ENCODE results near the gene ABCA4.

ABCA4 gene

GRCh38 chr1:94090761-94091160 is 30.2 kb downstream of the ABCA4 start:
- DNase-seq: peak; percentile 87 to 92
- H3K4me1 ChIP-seq (ENCODE audit: control insufficient read depth in 1 of 2, insufficient read depth in 2 of 2, low read length in 2 of 2): peaks cover 34 to 35% of the 10 kb centered on the region in 2 experiments
- H3K79me1 ChIP-seq (ENCODE audit: low read length): peaks cover 46% of the 10 kb centered on the region
- H2BK5ac ChIP-seq (ENCODE audit: low read depth, low read length, poor library complexity): no peak overlapping the region
- no peak overlapping the region for H2AFZ ChIP-seq (ENCODE audit: insufficient read depth, low read length, poor library complexity)
- H4K91ac ChIP-seq (ENCODE audit: low read depth, low read length): no peak overlapping the region
- no peak overlapping the region for H4K12ac ChIP-seq (ENCODE audit: low read depth, low read length)
- H3K18ac ChIP-seq (ENCODE audit: low read length): no peak overlapping the region
- peak overlapping the region; percentile 96 for H3K27ac ChIP-seq (ENCODE audit: low read depth, low read length)
- no peak overlapping the region for H3K9ac ChIP-seq (ENCODE audit: low read length)
- no peak overlapping the region for H3K14ac ChIP-seq (ENCODE audit: low read length)
- H3K27me3 ChIP-seq (ENCODE audit: insufficient read depth, low read length): no peaks in the 10 kb centered on the region
- no CpG with 5 or more reads among the region's 3 CpGs for whole genome bisulfite sequencing (ENCODE audit: extremely low coverage, insufficient coverage, insufficient read length)
- H3K4me3 ChIP-seq (ENCODE audit: low read depth, low read length): no peak overlapping the region
- peaks cover 7% of the 10 kb centered on the region for H3K79me2 ChIP-seq (ENCODE audit: control insufficient read depth, insufficient read depth, low read length, poor library complexity)
- H2AK5ac ChIP-seq (ENCODE audit: low read length): no peak overlapping the region
- H2BK12ac ChIP-seq (ENCODE audit: low read length): no peak overlapping the region
- no peak overlapping the region for H3K23ac ChIP-seq (ENCODE audit: low read length)
- H2BK120ac ChIP-seq (ENCODE audit: insufficient read depth, low read length, poor library complexity): no peak overlapping the region
- H3K4ac ChIP-seq (ENCODE audit: low read depth, low read length): no peak overlapping the region
- no peak overlapping the region for H3K4me2 ChIP-seq (ENCODE audit: low read length)
- no peak overlapping the region for H4K8ac ChIP-seq (ENCODE audit: low read depth, low read length)
- no peaks in the 10 kb centered on the region for H3K9me3 ChIP-seq (ENCODE audit: insufficient read depth, low read depth, low read length)
- no peaks in the 10 kb centered on the region for H3K36me3 ChIP-seq (ENCODE audit: control insufficient read depth in 1 of 2, insufficient read depth in 2 of 2, low read length in 2 of 2)

GRCh38 chr1:94087193-94087592 is 33.8 kb downstream of the ABCA4 start:
- DNase-seq: peak in 1 of 2 donors; percentile 33
- H3K79me2 ChIP-seq (ENCODE audit: control insufficient read depth, insufficient read depth, low read length, poor library complexity): peaks cover 1% of the 10 kb centered on the region
- peak overlapping the region; percentile 3 for H2AK5ac ChIP-seq (ENCODE audit: low read length)
- no peak overlapping the region for H4K12ac ChIP-seq (ENCODE audit: low read depth, low read length)
- no peak overlapping the region for H2BK120ac ChIP-seq (ENCODE audit: insufficient read depth, low read length, poor library complexity)
- no peaks in the 10 kb centered on the region for H3K36me3 ChIP-seq (ENCODE audit: control insufficient read depth in 1 of 2, insufficient read depth in 2 of 2, low read length in 2 of 2)
- no peak overlapping the region for H2BK5ac ChIP-seq (ENCODE audit: low read depth, low read length, poor library complexity)
- no CpG with 5 or more reads among the region's 2 CpGs for WGBS (ENCODE audit: extremely low coverage, insufficient coverage, insufficient read length)
- no peak overlapping the region for H3K9ac ChIP-seq (ENCODE audit: low read length)
- H2BK12ac ChIP-seq (ENCODE audit: low read length): peak overlapping the region; percentile 5
- H3K4me3 ChIP-seq (ENCODE audit: low read depth, low read length): no peak overlapping the region
- H3K9me3 ChIP-seq (ENCODE audit: insufficient read depth, low read depth, low read length): no peaks in the 10 kb centered on the region
- no peaks in the 10 kb centered on the region for H3K27me3 ChIP-seq (ENCODE audit: insufficient read depth, low read length)
- no peak overlapping the region for H3K14ac ChIP-seq (ENCODE audit: low read length)
- no peak overlapping the region for H3K4ac ChIP-seq (ENCODE audit: low read depth, low read length)
- peaks cover 20% of the 10 kb centered on the region for H3K79me1 ChIP-seq (ENCODE audit: low read length)
- H3K4me1 ChIP-seq (ENCODE audit: control insufficient read depth in 1 of 2, insufficient read depth in 2 of 2, low read length in 2 of 2): peaks cover 16 to 17% of the 10 kb centered on the region in 2 experiments
- H3K4me2 ChIP-seq (ENCODE audit: low read length): no peak overlapping the region
- no peak overlapping the region for H4K8ac ChIP-seq (ENCODE audit: low read depth, low read length)
- H3K27ac ChIP-seq (ENCODE audit: low read depth, low read length): no peak overlapping the region
- H2AFZ ChIP-seq (ENCODE audit: insufficient read depth, low read length, poor library complexity): no peak overlapping the region
- H3K18ac ChIP-seq (ENCODE audit: low read length): no peak overlapping the region
- no peak overlapping the region for H3K23ac ChIP-seq (ENCODE audit: low read length)
- peak overlapping the region; percentile 51 for H4K91ac ChIP-seq (ENCODE audit: low read depth, low read length)

- Histone ChIP-seq H2AFZ (ENCODE audit: insufficient read depth, low read length, poor library complexity) (no peak overlapping the region), H3K4me1 (ENCODE audit: control insufficient read depth in 1 of 2, insufficient read depth in 2 of 2, low read length in 2 of 2) (peaks cover 3 to 9% of the 10 kb centered on the region in 2 experiments), H4K8ac (ENCODE audit: low read depth, low read length) (no peak overlapping the region), H2BK12ac (ENCODE audit: low read length) (peak overlapping the region; percentile 42), H3K4me3 (ENCODE audit: low read depth, low read length) (no peak overlapping the region), H2BK5ac (ENCODE audit: low read depth, low read length, poor library complexity) (no peak overlapping the region), H2BK120ac (ENCODE audit: insufficient read depth, low read length, poor library complexity) (no peak overlapping the region), H3K18ac (ENCODE audit: low read length) (no peak overlapping the region), H3K9ac (ENCODE audit: low read length) (no peak overlapping the region), H3K27me3 (ENCODE audit: insufficient read depth, low read length) (no peaks in the 10 kb centered on the region), H3K4ac (ENCODE audit: low read depth, low read length) (no peak overlapping the region), H2AK5ac (ENCODE audit: low read length) (no peak overlapping the region), H3K4me2 (ENCODE audit: low read length) (no peak overlapping the region), H3K23ac (ENCODE audit: low read length) (no peak overlapping the region), H3K36me3 (ENCODE audit: control insufficient read depth in 1 of 2, insufficient read depth in 2 of 2, low read length in 2 of 2) (no peaks in the 10 kb centered on the region), H3K79me1 (ENCODE audit: low read length) (peaks cover 7% of the 10 kb centered on the region), H4K12ac (ENCODE audit: low read depth, low read length) (no peak overlapping the region), H3K9me3 (ENCODE audit: insufficient read depth, low read depth, low read length) (no peaks in the 10 kb centered on the region), H3K27ac (ENCODE audit: low read depth, low read length) (no peak overlapping the region), H3K79me2 (ENCODE audit: control insufficient read depth, insufficient read depth, low read length, poor library complexity) (no peaks in the 10 kb centered on the region), H3K14ac (ENCODE audit: low read length) (no peak overlapping the region), H4K91ac (ENCODE audit: low read depth, low read length) (peak overlapping the region; percentile 40)
- DNase-seq: no peak
- no CpG with 5 or more reads among the region's 6 CpGs for WGBS (ENCODE audit: extremely low coverage, insufficient coverage, insufficient read length)
These were observed 36.4 kb downstream of the ABCA4 start for GRCh38 chr1:94084547-94084946.

GRCh38 chr1:94084085-94084484 is 36.9 kb downstream of the ABCA4 start:
- Histone ChIP-seq H3K18ac (ENCODE audit: low read length) (no peak overlapping the region), H3K9me3 (ENCODE audit: insufficient read depth, low read depth, low read length) (no peaks in the 10 kb centered on the region), H3K79me2 (ENCODE audit: control insufficient read depth, insufficient read depth, low read length, poor library complexity) (no peaks in the 10 kb centered on the region), H3K4ac (ENCODE audit: low read depth, low read length) (no peak overlapping the region), H2BK5ac (ENCODE audit: low read depth, low read length, poor library complexity) (no peak overlapping the region), H2BK120ac (ENCODE audit: insufficient read depth, low read length, poor library complexity) (no peak overlapping the region), H3K4me1 (ENCODE audit: control insufficient read depth in 1 of 2, insufficient read depth in 2 of 2, low read length in 2 of 2) (peaks cover 5 to 10% of the 10 kb centered on the region in 2 experiments), H3K9ac (ENCODE audit: low read length) (no peak overlapping the region), H4K8ac (ENCODE audit: low read depth, low read length) (no peak overlapping the region), H3K36me3 (ENCODE audit: control insufficient read depth in 1 of 2, insufficient read depth in 2 of 2, low read length in 2 of 2) (no peaks in the 10 kb centered on the region), H3K14ac (ENCODE audit: low read length) (no peak overlapping the region), H3K27me3 (ENCODE audit: insufficient read depth, low read length) (no peaks in the 10 kb centered on the region), H3K79me1 (ENCODE audit: low read length) (peaks cover 7% of the 10 kb centered on the region), H3K4me2 (ENCODE audit: low read length) (no peak overlapping the region), H3K23ac (ENCODE audit: low read length) (no peak overlapping the region), H2AFZ (ENCODE audit: insufficient read depth, low read length, poor library complexity) (no peak overlapping the region), H3K27ac (ENCODE audit: low read depth, low read length) (no peak overlapping the region), H2AK5ac (ENCODE audit: low read length) (no peak overlapping the region), H3K4me3 (ENCODE audit: low read depth, low read length) (no peak overlapping the region), H4K12ac (ENCODE audit: low read depth, low read length) (no peak overlapping the region), H4K91ac (ENCODE audit: low read depth, low read length) (no peak overlapping the region), H2BK12ac (ENCODE audit: low read length) (no peak overlapping the region)
- no peak for DNase-seq
